Measurements from ENCODE around the gene HESX1.

Gene HESX1

GRCh38 chr3:57150113-57150581 lies 49.6 kb downstream of the HESX1 start:
- H3K36me3 ChIP-seq, result no peaks in the 10 kb centered on the region
- no peak for TF ChIP-seq CTCF (IDR thresholded peaks at IDR 0.05; ENCODE audit: low read depth, low read length)
- no peak overlapping the region for H3K4me3 ChIP-seq (ENCODE audit: low read depth, low read length)
- H3K9me3 ChIP-seq (ENCODE audit: severe bottlenecking), result no peaks in the 10 kb centered on the region
- no peak overlapping the region for H3K27ac ChIP-seq
- no peaks in the 10 kb centered on the region for H3K27me3 ChIP-seq (ENCODE audit: insufficient read depth, low read depth, severe bottlenecking)
- DNase-seq, result no peak

Data from WERI-Rb-1 (cell line).